Adrenal gland (tissue), 5 donors: ENCODE results near the gene ENDOU.

Experiments used
- CTCF ChIP-seq, 6 experiments: fragments of 450-650 bp in 4 of 6; fragments of 200-600 bp in 2 of 6; sonication (generic) in 1 of 6; IDR thresholded peaks; 1 replicate in 5 of 6; 2 replicates in 1 of 6; pipeline versions ENCODE4 v1.5.1 to v1.8.0; 2016 to 2021; ENCODE audit warnings: antibody characterized with exemption in 6 of 6, mild to moderate bottlenecking in 2 of 6, moderate library complexity in 1 of 6
- POLR2A ChIP-seq, 2 donors: fragments of 450-650 bp; IDR thresholded peaks; one replicate each; pipeline ENCODE4 v1.6.1; 2017; ENCODE audit warnings: antibody characterized with exemption in 2 of 2, mild to moderate bottlenecking in 2 of 2, moderate library complexity in 1 of 2
- donor health status: DM: no; HTN: no; CAD: no.

GRCh38 chr12:47721431-47721973 lies 3.8 kb downstream of the ENDOU start:
- no peak for TF ChIP-seq POLR2A (IDR thresholded peaks at IDR 0.05)
- TF ChIP-seq CTCF (IDR thresholded peaks at IDR 0.05), result no peak
